Loucy (cell line): ENCODE data around the gene SF3B2.

Experiments
- H2AFZ ChIP-seq: fragments of 200-600 bp; sonication (generic); 2 replicates; pipeline ENCODE4 v1.6.0; 2016; ENCODE audit warnings: antibody characterized with exemption, mild to moderate bottlenecking, low read length, moderate library complexity
- H3F3A ChIP-seq: fragments of 200-600 bp; 2 replicates; pipeline ENCODE4 v1.6.0; 2016; ENCODE audit warnings: antibody characterized with exemption, low read depth, mild to moderate bottlenecking
- H3K27me3 ChIP-seq: fragments of 200-600 bp; sonication (generic); 2 replicates; pipeline ENCODE4 v1.6.1; 2014; ENCODE audit warnings: low read length, mild to moderate bottlenecking; ENCODE audit not compliant: insufficient read depth, poor library complexity, severe bottlenecking
- H3K36me3 ChIP-seq: fragments of 200-600 bp; sonication (generic); 2 replicates; pipeline ENCODE4 v1.6.1; 2016; ENCODE audit warnings: low read length; ENCODE audit not compliant: insufficient read depth
- H3K4me1 ChIP-seq: fragments of 200-600 bp; sonication (generic); 2 replicates; pipeline ENCODE4 v1.5.1; 2014; ENCODE audit warnings: low read length, mild to moderate bottlenecking; ENCODE audit not compliant: insufficient read depth, poor library complexity, severe bottlenecking
- H3K4me2 ChIP-seq: fragments of 200-600 bp; sonication (generic); 2 replicates; pipeline ENCODE4 v1.6.0; 2014; ENCODE audit warnings: antibody characterized with exemption, low read length, low read depth, mild to moderate bottlenecking; ENCODE audit not compliant: poor library complexity, severe bottlenecking
- H3K4me3 ChIP-seq: fragments of 200-600 bp; sonication (generic); 2 replicates; pipeline ENCODE4 v1.5.1; 2014; ENCODE audit warnings: low read length, mild to moderate bottlenecking, mixed read lengths; ENCODE audit not compliant: poor library complexity, severe bottlenecking
- H3K79me2 ChIP-seq: fragments of 200-600 bp; sonication (generic); 2 replicates; pipeline ENCODE4 v1.6.1; 2014; ENCODE audit warnings: low read length; ENCODE audit not compliant: insufficient read depth
- H3K9ac ChIP-seq: fragments of 200-600 bp; sonication (generic); 2 replicates; pipeline ENCODE4 v1.6.0; 2014; ENCODE audit warnings: mild to moderate bottlenecking, low read depth, low read length, moderate library complexity; ENCODE audit not compliant: poor library complexity, severe bottlenecking
- H3K9me2 ChIP-seq: fragments of 200-600 bp; sonication (generic); replicated peaks from 2 replicates; pipeline ENCODE4 v1.6.1; 2016; ENCODE audit warnings: low read depth, low read length, mixed read lengths
- H3K9me3 ChIP-seq: fragments of 200-600 bp; sonication (generic); 2 replicates; pipeline ENCODE4 v1.6.1; 2014; ENCODE audit warnings: mild to moderate bottlenecking, antibody characterized with exemption, low read length, low read depth; ENCODE audit not compliant: insufficient read depth
- H4K20me1 ChIP-seq: fragments of 200-600 bp; sonication (generic); 2 replicates; pipeline ENCODE4 v1.6.0; 2014; ENCODE audit warnings: antibody characterized with exemption, low read length, mild to moderate bottlenecking; ENCODE audit not compliant: insufficient read depth, poor library complexity, severe bottlenecking
- EZH2phosphoT487 ChIP-seq: fragments of 200-600 bp; IDR thresholded peaks from 2 replicates; pipeline ENCODE4 v1.6.1; 2018; ENCODE audit warnings: antibody characterized with exemption, mild to moderate bottlenecking, moderate library complexity, borderline replicate concordance
- TF ChIP-seq, protein P1 (sequence below): fragments of 200-600 bp; sonication (generic); conservative IDR thresholded peaks from 2 replicates; pipeline ENCODE4 v1.5.1; 2014; ENCODE audit warnings: mild to moderate bottlenecking, antibody characterized with exemption, low read length

The SF3B2 gene

DNA sequence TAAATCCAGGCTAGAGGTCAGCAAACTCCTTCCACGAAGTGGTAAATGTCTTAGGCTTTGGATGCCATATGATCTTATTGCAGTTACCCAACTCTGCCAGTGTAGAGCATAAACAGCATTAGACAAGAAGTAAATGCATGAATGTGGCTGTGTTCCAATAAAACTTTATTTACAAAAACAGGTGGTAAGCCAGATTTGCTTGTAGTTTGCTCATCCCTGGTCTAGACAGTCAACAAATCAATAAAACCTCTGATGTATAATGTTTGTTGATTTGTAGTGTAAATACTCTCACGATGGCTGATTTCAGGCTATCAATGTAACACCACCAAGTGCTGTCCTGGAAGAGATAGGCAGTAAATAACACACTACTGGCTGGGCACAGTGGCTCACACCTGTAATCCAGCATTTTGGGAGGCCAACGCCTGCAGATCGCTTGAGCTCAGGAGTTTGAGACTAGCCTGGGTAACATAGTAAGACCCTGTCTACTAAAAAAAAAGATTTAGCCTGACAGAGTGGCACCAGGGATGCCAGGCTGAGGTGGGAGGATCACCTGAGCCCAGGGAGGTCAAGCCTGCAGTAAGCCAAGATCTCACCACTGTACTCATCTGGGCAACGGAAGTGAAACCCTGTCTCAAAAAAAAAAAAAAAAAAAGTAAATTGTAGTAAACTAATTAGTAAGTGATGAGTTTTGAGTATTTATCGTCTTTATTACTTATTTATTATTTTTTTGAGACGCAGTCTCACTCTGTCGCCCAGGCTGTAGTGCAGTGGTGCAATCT is 19.0 kb upstream of the SF3B2 start:
- Histone ChIP-seq H2AFZ (no peak overlapping the region), H4K20me1 (no peaks in the 10 kb centered on the region), H3K4me3 (no peak overlapping the region), H3K36me3 (no peaks in the 10 kb centered on the region), H3K27me3 (no peaks in the 10 kb centered on the region), H3K9ac (no peak overlapping the region), H3K9me3 (no peaks in the 10 kb centered on the region), H3K9me2 (no peaks in the 10 kb centered on the region), H3K4me2 (no peak overlapping the region), H3K4me1 (no peaks in the 10 kb centered on the region), H3K79me2 (no peaks in the 10 kb centered on the region), H3F3A (no peaks in the 10 kb centered on the region)
- TF ChIP-seq, protein P1, sequence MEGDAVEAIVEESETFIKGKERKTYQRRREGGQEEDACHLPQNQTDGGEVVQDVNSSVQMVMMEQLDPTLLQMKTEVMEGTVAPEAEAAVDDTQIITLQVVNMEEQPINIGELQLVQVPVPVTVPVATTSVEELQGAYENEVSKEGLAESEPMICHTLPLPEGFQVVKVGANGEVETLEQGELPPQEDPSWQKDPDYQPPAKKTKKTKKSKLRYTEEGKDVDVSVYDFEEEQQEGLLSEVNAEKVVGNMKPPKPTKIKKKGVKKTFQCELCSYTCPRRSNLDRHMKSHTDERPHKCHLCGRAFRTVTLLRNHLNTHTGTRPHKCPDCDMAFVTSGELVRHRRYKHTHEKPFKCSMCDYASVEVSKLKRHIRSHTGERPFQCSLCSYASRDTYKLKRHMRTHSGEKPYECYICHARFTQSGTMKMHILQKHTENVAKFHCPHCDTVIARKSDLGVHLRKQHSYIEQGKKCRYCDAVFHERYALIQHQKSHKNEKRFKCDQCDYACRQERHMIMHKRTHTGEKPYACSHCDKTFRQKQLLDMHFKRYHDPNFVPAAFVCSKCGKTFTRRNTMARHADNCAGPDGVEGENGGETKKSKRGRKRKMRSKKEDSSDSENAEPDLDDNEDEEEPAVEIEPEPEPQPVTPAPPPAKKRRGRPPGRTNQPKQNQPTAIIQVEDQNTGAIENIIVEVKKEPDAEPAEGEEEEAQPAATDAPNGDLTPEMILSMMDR: no peak
- TF ChIP-seq EZH2phosphoT487: no peak

DNA sequence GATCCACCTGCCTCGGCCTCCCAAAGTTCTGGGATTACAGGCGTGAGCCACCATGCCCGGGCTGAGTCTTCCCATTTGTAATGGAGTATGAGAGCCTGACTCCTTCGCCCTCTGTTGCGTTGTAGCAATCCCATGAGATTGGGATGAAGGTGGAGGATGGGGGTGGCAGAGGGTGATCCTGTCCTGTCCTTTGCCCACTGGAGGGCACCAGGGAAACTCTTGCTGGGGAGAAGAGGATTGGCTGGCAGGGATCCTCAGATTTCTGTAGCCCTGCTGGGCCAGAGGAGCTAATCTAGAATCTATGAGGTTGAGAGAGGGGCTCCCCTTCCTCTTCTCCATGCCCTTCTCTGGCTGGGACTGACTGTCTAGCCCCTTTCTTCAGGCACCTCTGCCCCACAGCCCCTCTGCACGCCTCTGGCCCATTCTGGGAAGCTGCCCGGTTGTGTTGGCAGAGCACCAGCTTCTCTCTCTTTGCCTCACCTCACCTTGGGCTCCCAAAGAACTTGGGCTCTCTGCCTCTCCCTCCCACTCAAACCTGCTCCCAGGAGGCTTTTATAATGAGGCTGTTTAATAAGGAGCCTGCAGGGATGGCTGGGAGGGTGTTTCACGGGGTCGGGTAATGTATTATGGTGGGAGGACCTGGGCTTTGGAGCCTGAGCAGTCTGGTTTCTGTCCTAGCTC is 16.4 kb upstream of the SF3B2 start:
- no peaks in the 10 kb centered on the region for H3K9me2 ChIP-seq
- no peaks in the 10 kb centered on the region for H3F3A ChIP-seq
- TF ChIP-seq, protein P1: no peak
- TF ChIP-seq EZH2phosphoT487: no peak
- no peak overlapping the region for H3K4me3 ChIP-seq
- no peak overlapping the region for H2AFZ ChIP-seq
- no peaks in the 10 kb centered on the region for H3K79me2 ChIP-seq
- H3K27me3 ChIP-seq: no peaks in the 10 kb centered on the region
- H3K4me2 ChIP-seq: no peak overlapping the region
- H3K4me1 ChIP-seq: no peaks in the 10 kb centered on the region
- H3K36me3 ChIP-seq: no peaks in the 10 kb centered on the region
- H3K9ac ChIP-seq: no peak overlapping the region
- no peaks in the 10 kb centered on the region for H4K20me1 ChIP-seq
- no peaks in the 10 kb centered on the region for H3K9me3 ChIP-seq

DNA sequence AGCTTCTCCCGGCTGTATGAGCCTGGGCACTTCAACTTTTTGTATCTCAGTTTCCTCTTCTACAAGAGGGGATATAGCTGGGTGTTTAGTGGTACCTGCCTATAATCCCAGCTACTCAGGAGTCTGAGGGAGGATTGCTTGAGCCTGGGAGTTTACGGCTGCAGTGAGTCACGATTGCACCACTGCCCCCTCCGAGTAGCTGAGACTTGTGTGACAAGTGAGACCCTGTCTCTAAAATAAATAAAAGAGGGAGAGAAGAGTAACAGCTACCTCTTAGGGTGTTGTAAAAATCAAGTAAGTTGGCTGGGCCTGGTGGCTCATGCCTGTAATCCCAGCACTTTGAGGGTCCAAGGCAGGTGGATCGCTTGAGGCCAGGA is 15.8 kb upstream of the SF3B2 start:
- no peak overlapping the region for H3K9ac ChIP-seq
- no peaks in the 10 kb centered on the region for H4K20me1 ChIP-seq
- no peak overlapping the region for H3K4me3 ChIP-seq
- no peaks in the 10 kb centered on the region for H3K79me2 ChIP-seq
- H3K4me1 ChIP-seq: no peaks in the 10 kb centered on the region
- H2AFZ ChIP-seq: no peak overlapping the region
- TF ChIP-seq EZH2phosphoT487: no peak
- TF ChIP-seq, protein P1: no peak
- H3K9me2 ChIP-seq: no peaks in the 10 kb centered on the region
- no peaks in the 10 kb centered on the region for H3K36me3 ChIP-seq
- no peaks in the 10 kb centered on the region for H3K27me3 ChIP-seq
- no peaks in the 10 kb centered on the region for H3K9me3 ChIP-seq
- H3F3A ChIP-seq: no peaks in the 10 kb centered on the region
- H3K4me2 ChIP-seq: no peak overlapping the region
